Occipital lobe (tissue), 2 donors: ENCODE results near the gene SERP2. TPM values are rescaled to one million over a fixed set of nuclear protein-coding genes. Genes with fewer than 3 reads are reported as not detected.

Experiments
- DNase-seq: peaks from one replicate; lab custom pipeline; 2025; lab: John Stamatoyannopoulos, UW
- total RNA-seq: library from RNA; depleted of rRNA; stranded (reverse); fragments of >200 nt; gene quantifications from one replicate; pipeline ENCODE4 v1.2.3, GENCODE V29; 2014

Gene SERP2
- total RNA-seq, 1 donor from 2014 or later, result 30.7 TPM

DNA sequence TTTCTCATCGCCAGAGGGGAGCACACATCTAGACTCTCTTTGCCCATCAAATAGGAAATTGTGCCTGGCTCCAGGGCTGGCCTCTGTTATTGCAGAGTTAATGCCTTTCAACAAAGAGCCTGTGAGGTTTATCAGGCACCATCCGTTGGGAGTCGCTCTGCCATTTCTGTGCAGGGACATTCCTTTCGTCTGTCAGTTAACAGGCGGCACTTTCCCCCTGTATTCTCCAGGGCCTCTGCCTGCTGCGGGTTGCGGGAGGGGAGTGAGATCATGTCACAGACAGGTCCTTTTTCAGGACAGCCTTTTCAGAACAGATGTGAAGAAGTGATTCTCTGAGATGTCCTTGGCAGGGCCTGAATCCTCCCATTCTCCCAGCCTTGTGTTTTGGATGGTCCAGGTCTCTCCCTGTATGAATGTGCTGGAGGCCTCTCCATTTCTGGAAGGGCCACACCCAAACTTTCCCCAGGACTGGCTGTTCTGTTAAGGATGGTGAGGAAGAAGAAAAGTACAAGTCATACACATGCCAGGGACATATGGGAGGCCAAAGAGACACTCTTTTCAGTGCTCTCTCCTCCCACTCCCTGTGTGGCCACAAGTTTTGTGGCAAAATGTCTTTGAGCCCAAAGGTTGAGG, 14.9 kb downstream of the SERP2 start:
- DNase-seq, result no peak

DNA sequence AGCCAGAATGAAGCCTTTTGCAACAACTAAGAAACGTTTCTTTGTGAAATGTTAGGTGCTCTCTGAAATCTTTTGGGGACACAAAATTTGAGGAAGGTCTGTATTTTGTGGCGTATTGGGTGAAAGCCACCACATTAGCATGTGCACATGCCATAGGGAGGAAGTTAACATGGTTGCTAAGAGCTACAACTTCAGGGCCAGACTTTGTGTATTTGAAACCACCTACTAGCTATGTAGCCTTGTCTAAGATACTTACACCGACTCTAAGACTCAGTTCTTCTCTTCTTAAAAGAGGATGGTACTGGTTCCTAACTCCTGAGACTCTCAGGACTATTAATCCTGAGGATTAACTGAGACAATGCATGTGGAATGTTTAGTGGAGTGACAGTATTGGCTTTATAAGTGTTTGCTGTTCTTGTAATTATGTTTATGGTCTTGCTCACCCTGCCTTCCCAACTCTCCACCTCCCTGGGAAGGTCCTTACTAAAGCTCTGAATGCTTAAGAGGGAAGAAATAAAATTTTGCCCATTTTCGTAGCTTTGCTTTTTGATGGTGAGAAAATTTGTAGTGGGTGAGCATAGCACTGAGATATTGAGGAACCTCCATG, 15.5 kb downstream of the SERP2 start:
- no peak for DNase-seq

DNA sequence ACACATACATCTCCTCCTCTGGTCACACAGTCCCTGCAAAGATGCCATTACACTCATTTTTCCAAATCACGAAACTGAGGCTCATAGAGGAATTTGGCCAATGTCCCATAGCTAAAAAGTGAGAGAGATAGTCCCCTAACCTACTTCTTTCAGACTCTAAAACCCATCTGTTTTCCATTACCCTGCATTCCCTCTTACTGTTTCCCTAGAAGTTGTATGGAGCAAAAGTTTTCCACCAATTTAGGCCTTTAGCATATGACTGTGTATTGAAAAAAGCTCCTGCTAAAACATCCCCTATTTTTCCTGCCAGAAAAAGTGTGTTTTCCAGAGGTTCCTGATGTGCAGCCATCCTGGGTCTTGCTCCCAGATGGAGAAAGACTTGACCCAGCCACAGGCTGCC, 16.3 kb downstream of the SERP2 start:
- DNase-seq, result no peak

DNA sequence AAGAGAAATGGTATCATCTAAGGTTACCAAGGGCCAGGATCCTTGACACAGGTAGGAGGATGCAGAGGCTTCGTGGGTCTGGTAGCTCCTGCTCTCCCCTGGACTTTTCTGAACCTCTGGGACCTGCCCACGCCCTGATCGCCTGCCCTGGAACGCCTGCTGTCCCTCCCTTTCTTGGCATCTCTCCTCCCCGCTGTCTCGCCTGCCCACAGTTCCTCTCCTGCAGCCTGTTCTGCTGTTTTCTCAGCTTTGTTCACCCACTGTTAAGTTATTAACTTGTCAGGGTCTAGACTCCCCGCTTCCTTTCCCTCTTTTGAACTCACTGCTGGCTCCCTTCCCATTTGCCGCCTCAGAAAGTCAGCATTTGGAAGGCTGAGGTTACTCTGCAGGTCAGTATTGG, 19.8 kb downstream of the SERP2 start:
- peak; percentile 14 for DNase-seq

DNA sequence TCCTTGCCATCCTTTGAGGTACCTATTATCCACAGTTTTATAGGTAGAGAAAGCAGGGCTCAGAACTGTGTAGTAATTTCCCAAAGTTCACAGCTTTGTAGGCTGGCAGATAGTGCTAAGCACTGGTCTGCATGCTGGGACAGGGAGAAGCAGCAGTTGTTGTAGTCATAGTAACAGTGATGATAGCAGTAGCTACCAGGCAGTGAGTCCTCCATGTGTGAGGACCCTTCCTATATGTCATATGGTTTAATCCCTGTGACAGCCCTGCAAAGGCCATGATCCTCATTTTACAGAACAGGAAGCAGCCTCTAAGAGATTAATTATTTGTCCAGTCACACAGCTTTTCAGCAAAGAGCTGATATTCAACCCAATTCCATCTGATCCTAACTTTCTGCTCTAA, 21.0 kb downstream of the SERP2 start:
- DNase-seq, result no peak

DNA sequence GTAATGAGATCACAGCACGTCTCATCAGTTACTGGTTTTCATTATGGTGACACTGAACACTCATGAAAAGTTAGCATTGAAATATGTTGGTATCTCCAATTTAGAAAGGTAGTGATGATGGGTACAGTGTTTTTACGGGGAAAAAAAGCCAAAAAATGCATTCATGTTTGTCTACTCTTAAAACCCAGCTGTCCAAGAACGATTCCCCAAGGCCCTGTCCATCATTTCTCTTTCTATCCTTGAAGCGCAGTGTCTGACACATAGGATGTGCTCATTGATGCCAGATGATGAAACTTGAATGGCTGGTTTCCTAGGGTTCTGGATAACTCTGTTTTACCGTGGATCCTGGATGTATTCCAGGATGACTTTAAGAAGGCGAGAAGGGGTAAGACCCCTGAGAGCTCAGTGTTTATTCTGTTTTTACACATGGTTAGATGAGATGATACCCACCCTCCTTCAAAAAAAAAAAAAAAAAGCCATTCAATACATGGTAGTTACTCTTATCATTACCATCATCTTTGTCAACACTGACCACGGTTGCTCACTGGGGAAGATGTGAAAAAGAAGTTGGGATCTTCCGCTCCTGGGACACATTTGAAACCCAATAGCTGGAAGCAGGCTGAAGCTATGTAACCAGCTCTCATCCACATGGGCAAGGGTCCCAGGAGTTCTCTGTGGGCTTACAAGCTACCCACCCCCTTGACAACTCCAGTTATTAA, 22.5 kb downstream of the SERP2 start:
- DNase-seq, result no peak

DNA sequence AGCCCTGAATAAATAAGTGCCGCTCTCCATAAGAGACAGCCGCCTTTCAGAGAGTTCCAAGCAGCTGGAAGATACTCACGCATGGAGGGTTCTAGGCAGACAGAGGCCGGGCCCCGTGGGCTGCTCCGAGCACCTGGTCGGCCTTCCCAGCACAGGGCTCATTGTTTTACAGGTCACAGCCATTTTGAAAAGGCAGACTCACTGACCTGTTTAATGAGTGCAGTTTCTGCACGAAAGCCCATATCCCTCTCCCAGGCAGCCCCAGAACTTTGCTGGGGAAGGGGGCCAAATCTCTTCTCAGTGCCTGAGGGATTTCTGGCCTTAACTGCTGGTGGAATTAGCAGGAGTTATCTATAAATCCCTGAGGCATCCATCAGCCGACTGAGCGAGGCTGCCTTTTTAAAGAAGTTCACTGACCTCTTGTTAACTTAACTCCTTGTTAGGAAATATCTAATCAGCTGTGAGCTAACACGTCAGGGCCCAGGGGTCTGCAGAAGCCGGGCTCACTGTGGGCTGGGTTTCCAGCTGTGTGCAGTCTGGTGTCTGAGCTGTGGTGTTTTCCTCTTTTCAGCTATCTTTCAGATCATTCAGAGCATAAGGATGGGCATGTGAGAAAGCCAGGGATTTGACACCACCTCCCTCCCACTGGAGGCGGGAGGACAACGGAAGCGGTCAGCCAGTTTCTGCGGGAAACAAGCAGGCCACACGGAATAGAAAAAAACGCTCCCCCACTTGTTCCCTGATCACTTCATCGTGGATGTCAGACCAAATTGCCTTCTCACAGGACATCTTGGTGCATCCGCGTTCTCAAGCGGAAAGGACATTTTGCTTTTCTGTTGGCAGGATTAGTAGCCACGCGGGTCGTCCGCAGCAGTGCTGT, 23.3 kb downstream of the SERP2 start:
- no peak for DNase-seq

DNA sequence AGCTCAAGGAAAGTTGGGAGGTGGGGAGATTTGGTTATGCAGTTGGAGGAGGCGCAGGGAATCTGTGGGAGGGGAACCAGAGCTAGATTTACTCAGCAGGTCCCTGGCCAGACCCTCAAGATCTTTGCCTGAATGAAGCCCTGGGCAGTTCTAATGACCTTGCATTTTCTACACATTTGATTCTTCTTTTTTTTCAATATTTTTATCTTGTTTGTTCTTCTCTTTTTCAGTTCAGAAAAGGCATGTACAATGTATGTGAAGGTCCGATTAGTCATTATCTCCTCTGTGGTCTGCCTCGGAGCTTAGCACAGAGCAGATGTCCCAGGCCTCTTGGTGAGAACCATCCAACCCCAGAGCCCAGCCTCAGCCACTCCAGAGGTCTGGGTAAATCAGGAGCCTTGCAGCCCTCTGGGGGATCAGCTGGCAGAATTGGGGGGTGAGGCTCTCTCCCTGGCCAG, 24.2 kb downstream of the SERP2 start:
- no peak for DNase-seq

DNA sequence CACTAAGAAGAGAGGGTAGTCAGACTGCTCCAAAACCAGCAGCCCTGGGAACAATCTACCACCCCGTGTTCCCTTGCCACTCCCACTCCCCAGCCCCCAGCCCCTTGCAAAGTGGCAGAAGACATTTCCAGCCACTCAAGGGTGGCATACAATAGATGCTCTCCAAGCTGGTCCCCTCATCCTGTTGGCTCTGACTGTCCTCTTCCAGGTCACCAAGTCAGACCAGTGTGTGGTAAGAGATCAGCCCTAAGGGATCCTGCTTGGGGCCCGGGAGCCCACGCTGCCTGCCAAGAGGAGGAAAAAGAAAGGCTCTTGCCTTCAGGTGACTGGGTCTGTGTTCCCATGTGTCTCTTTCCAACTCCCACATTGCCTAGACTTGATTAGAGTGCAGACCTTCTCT, 25.0 kb downstream of the SERP2 start:
- no peak for DNase-seq

DNA sequence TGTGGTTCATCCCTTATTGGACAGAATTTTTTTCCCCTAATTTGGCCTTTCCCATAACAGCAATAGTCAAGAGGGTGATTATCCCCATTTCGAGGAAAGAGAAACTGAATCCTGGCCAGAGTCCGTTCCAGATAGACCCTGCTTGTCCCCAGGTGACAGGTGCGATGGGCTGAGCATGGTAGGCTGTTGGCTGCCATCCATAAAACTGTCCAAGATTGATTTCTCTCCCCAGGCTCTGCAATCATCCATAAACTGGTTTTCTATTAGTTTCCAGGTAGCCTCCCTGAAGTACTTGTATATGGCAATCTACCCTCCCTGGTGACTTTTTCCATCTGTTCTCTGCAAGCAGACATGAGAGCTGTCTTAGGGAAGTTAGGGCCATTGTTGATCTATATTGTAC, 25.4 kb downstream of the SERP2 start:
- DNase-seq, result no peak

DNA sequence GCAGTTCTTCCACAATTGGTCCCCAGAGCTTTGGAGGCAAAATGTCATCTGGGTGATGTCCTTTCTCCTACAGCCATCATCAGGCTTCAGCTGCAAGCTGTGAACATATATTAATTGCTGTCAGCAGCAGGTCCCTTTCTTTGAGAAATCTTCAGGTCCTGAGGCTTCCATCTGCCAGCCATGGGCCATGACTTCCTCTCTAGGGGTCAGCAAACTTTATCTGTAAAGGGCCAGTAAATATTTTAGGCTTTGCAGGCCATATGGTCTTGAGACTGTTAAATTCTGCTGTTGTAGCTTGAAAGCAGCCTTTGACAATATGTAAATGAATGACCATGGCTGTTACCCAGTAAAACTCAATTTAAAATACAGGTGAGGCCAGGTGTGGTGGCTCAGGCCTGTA, 27.1 kb downstream of the SERP2 start:
- no peak for DNase-seq

DNA sequence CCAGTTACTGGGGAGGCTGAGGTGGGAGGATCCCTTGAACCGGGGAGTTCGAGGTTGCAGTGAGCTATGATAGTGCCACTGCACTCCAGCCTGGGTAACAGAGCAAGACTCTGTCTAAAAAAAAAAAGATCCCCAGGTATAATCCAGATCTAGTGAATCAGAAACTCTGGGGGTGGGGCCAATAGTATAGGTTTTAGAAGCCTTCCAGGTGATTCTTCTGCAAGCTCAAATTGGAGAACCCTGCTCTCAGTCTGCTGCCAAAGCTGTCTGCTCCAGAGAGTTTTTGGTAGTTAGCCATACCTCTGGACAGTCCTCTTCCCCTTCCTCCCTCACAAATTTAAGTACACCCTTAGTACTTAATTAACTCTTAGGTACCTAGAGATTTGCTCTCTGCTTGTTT, 28.0 kb downstream of the SERP2 start:
- DNase-seq, result no peak

DNA sequence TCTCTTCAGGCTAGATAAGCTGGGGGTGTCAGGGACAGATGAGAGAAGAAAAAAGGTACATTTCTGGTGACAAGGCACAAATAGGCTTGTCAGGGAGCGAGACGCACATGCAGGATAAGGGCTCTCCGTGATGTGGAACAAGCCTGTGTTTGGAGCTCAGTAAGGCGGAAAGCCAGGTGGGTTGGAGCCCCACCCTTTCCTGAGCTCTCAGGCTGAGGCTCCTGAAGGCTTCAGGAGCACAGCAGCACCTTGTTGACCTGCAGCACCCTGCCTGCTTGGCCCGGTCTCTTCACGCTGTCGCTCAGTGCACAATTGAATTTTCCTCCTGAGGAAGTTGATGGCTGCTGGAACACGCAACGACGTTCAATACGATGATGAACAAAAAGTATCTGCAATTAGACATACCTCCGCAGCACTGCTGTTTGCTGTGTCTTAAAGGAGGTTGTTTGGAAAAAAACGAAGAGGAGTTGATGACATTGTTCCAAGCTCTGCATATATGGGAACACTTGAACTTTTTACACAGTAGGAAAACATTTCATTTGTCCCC, 29.3 kb downstream of the SERP2 start:
- DNase-seq, result no peak

DNA sequence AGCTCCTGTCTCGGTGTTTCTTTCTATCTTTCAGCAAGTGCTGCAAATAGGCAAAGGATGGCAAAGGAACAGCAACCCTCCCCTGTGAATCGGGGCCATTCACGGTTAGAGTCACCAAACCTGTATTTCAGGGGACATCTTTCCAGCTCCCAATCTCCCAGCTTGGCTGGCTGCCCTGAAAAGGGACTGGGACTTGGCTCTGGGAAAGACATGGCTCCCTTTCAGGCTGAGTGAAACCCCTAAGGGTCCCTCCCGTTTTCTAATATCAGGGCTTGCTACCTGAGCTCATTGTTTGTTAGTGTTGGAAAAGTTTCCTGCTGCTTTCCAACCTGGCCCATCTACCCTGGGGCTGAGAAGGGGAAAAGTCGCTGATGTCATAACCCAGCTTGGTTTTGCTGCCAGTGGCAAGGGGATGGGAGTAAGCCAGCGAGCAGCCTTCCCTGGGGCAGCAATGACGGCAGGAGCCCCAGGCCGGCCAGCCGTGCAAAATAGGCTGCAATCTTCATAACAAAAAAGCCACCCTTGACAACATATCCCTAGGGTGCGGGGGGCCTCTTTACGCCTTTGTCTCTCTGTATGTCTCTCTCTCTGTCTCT, 29.9 kb downstream of the SERP2 start:
- no peak for DNase-seq

DNA sequence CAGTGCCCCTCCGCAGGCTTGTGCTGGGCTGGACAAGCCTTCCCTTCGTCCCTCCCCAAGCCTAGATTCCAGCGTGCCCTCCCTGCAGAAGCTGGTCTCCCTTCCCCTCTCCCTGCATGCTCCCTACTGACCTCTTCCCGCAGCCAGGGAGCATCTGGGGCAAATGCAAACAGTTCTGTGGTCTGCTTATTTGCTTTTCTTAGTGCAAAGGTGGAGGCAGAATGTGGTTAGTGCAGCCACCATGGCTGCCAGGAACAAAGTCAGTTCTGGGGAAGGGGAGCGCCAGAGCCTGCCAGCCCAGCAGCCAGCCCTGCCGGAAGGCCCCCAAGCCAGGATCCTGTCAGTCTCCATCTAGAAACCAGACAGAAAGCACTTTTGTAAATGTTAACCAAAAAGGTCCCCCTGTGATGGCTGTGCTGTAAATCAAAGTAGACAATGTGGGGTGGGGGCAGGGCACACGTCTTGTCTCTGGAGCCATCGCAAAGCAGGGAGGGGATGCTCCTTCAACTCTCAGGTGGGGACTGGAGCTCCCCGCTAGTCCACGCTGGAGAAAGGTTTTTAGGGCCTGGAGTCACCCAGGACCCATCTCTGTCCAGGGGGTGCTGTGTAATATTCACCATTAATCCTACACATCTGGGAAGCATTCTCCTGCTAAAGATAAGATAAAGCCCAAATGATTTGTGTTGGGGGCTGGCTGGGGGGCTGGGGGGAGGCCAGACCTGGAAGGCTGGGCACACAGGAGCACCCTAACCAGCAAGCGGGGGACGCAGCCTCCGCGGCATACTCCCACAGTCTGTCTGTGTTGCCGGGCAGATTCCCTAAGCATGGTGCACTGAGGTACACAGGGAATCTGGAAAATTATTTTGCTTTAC, 30.9 kb downstream of the SERP2 start:
- no peak for DNase-seq

DNA sequence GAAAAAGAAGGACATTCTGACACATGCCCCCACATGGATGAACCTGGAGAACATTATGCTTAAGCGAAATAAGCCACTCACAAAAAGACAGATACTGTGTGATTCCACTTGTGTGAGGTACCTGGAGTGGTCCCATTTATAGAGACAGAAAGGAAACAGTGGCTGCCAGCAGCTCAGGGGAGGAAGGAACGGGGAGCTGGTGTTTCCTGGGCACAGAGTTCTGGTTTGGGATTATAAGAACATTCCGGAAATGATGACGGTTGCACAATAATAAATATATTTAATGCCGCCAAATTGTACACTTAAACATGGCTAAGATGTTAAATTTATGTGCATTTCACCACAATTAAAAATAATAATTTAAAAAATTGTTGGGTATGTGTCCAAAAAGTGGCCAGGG, 33.0 kb downstream of the SERP2 start:
- no peak for DNase-seq

DNA sequence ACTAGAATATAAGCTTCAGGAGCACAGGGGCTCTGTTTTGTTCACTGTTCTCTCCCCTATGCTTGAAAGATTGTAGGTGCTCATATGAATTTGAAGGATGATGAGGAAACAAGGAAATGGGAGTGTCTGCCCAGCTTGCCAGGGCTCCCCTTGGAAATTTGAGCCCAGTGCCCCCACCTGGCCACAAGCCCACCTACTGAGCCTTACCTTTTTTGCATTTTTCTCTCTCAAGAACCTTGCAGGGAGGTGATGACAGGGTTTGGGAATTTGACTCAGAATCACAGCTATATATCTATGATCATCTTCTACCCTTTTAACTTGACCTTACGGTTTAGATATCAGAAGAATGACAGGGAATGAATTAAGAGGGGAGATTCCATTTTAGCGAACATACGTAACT, 33.8 kb downstream of the SERP2 start:
- no peak for DNase-seq

DNA sequence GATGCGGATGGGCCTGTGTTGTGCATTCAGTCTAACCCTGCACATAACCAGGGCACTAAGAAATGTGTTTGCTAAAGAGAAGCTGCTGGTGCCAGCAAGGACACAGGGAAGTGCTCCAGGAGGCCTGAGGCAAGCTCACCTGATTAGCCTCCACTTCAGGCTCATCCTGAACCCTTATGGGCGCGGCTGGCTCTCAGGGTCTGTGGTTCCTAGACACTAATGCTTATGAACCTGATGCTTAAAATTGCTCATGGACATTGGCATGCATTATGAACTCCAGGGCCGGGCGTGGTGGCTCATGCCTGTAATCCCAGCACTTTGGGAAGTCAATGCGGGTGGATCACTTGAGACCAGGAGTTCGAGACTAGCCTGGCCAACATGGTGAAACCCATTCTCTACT, 34.3 kb downstream of the SERP2 start:
- no peak for DNase-seq

DNA sequence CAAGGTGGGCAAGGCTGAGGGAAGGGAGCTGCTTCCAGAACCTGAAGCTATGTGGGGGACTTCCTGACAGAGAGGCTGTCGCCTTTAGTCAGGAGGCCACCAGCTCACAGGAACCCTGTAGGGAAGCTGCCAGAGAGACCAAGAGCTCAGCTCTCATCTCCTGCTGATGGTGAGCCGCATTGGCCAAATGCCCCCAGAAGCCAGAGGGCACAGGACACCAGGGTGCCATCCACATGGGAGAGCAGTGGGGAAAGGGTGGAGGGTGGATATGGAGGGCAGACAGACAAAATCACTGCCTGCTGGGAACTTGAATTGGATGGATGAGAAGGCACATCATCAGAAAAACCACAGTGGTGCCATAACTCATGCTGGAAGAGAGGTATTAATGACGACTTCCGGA, 36.0 kb downstream of the SERP2 start:
- DNase-seq, result no peak

DNA sequence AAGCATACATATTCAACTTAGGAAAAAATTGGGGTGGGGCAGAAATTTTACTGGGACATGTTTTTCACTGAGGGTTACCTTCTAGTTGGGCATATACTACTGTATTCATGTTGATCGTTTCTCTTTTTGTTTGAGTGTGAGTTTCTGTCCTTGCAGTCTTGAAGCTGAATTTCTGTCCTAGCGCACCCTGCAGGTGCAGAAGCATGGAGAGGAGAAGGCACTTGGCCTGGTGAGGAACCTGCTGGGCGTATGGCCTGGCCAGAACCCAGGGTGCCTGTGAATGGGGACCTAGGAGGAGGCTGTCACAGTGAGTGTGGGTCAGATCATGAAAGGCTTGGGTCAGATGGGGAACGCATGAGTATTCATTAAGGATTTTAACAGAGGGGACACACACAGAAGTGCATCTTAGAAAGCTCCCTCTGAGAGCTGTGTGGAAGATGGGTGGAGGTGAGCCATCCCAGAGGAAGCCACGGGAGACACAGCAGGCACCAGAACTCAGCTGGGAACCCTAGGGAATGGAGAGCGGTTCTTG, 36.8 kb downstream of the SERP2 start:
- no peak for DNase-seq
